PC-9 (cell line): Measurements from ENCODE around the gene PNLIP. TPM values are rescaled to one million over a fixed set of nuclear protein-coding genes. Genes with fewer than 3 reads are reported as not detected.

Source experiments
- BruUV-seq: library from RNA; stranded (reverse); fragments of 400-500 nt; replicated peaks from 2 replicates; lab custom pipeline; 2021; lab: Mats Ljungman, UMichigan
- CTCF ChIA-PET: fragments of 300-600 bp; sonication (Branson Sonifier 250); formaldehyde crosslinking; loops from one replicate; lab custom pipeline; 2022; ENCODE audit warnings: antibody characterized with exemption; lab: Charles Lee
- POLR2A ChIA-PET: fragments of 300-600 bp; sonication (Branson Sonifier 250); formaldehyde crosslinking; loops from one replicate; lab custom pipeline; 2022; ENCODE audit warnings: antibody characterized with exemption; ENCODE audit not compliant: unreplicated experiment; lab: Charles Lee
- DNase-seq, 2 experiments: peaks; one replicate each; pipeline versions ENCODE4 v3.0.0 to v3.0.0-alpha.2; 2015 to 2022; ENCODE audit warnings: mixed read lengths in 1 of 2
- H2AFZ ChIP-seq: fragments of 200-600 bp; sonication (generic); 2 replicates; pipeline ENCODE4 v1.8.1; 2017; ENCODE audit warnings: antibody characterized with exemption
- H3F3A ChIP-seq: fragments of 200-600 bp; sonication (generic); 2 replicates; pipeline ENCODE4 v1.8.1; 2017; ENCODE audit warnings: antibody characterized with exemption, mild to moderate bottlenecking, low read depth; ENCODE audit not compliant: insufficient read depth
- H3K27ac ChIP-seq: fragments of 200-600 bp; sonication (generic); 2 replicates; pipeline ENCODE4 v1.6.1; 2016; ENCODE audit warnings: mixed run types
- H3K27me3 ChIP-seq: fragments of 200-600 bp; sonication (generic); 2 replicates; pipeline ENCODE4 v1.6.1; 2016; ENCODE audit warnings: low read depth, mixed run types; ENCODE audit not compliant: insufficient read depth
- H3K36me3 ChIP-seq: fragments of 200-600 bp; sonication (generic); 2 replicates; pipeline ENCODE4 v1.6.1; 2016; ENCODE audit warnings: low read depth, mixed run types
- H3K4me1 ChIP-seq: fragments of 200-600 bp; sonication (generic); replicated peaks from 2 replicates; pipeline ENCODE4 v1.6.1; 2016; ENCODE audit warnings: mixed run types; ENCODE audit not compliant: insufficient read depth
- H3K4me2 ChIP-seq: fragments of 200-600 bp; sonication (generic); 2 replicates; pipeline ENCODE4 v1.6.1; 2017; ENCODE audit warnings: mixed run types
- H3K4me3 ChIP-seq: fragments of 200-600 bp; sonication (generic); 2 replicates; pipeline ENCODE4 v1.6.1; 2016; ENCODE audit warnings: mixed run types
- H3K79me2 ChIP-seq: fragments of 200-600 bp; sonication (generic); 2 replicates; pipeline ENCODE4 v1.6.1; 2017; ENCODE audit warnings: low read depth, mixed run types
- H3K9me2 ChIP-seq: fragments of 200-600 bp; sonication (generic); 2 replicates; pipeline ENCODE4 v1.8.1; 2017; ENCODE audit warnings: mild to moderate bottlenecking; ENCODE audit not compliant: insufficient read depth
- H3K9me3 ChIP-seq: fragments of 200-600 bp; sonication (generic); 2 replicates; pipeline ENCODE4 v1.8.1; 2016; ENCODE audit warnings: low read depth; ENCODE audit not compliant: insufficient read depth
- H4K20me1 ChIP-seq: fragments of 200-600 bp; sonication (generic); 2 replicates; pipeline ENCODE4 v1.8.1; 2017; ENCODE audit not compliant: insufficient read depth
- CTCF ChIP-seq: fragments of 200-600 bp; sonication (generic); conservative IDR thresholded peaks from 2 replicates; pipeline ENCODE4 v1.6.1; 2017; ENCODE audit warnings: mixed run types, antibody characterized with exemption, mild to moderate bottlenecking, moderate library complexity
- EZH2 ChIP-seq: fragments of 200-600 bp; sonication (generic); IDR thresholded peaks from 2 replicates; pipeline ENCODE4 v1.8.0; 2017; ENCODE audit warnings: antibody characterized with exemption, low read depth
- intact Hi-C: fragments of 100-400 bp; cut with micrococcal nuclease; formaldehyde crosslinking; loops from one replicate; pipeline ENCODE4 v1.10.0; 2022; ENCODE audit not compliant: unreplicated experiment
- total RNA-seq: library from RNA; stranded (reverse); gene quantifications from 2 replicates; pipeline ENCODE4 v1.2.3, GENCODE V29; 2021

PNLIP gene
- total RNA-seq, 1 experiment from 2014 or later = not detected

- Histone ChIP-seq H4K20me1 (no peaks in the 10 kb centered on the region), H3K9me2 (no peaks in the 10 kb centered on the region), H3F3A (no peaks in the 10 kb centered on the region), H3K27ac (no peak overlapping the region), H2AFZ (no peak overlapping the region), H3K4me1 (no peaks in the 10 kb centered on the region), H3K79me2 (no peaks in the 10 kb centered on the region), H3K27me3 (peaks cover 57% of the 10 kb centered on the region), H3K9me3 (no peaks in the 10 kb centered on the region; the same call in 1 of the 2 replicates), H3K4me2 (no peak overlapping the region), H3K36me3 (no peaks in the 10 kb centered on the region), H3K4me3 (no peak overlapping the region)
- no TSS peak for BruUV-seq
- ChIA-PET POLR2A (no interaction called here), CTCF (no interaction called here)
- TF ChIP-seq EZH2 (no peak), CTCF (no peak)
- DNase-seq = no peak
- intact Hi-C loops = no loop called here
Observed at GRCh38 chr10:116553378-116553980, 7.7 kb downstream of the PNLIP start.

DNA sequence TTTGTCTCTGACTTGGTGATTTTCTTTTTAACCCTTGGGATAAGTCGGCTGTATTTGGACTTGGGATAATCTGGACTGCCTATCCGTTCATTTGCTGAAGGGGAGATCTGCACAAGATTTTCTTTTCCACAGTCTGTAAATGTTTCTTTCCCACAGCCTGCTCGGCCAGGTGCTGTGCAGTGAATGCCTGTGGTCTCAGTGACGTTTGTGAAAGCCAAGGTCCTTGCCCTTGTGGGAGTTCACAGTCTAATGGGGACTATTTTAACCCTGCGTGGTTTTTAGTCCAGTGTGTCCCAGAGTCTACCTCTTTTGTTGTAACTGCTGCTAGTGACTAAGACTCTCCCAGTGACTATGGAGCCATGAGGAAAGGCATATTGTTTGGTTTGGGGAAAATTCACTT lies 8.9 kb downstream of the PNLIP start:
- no peak for TF ChIP-seq CTCF
- TF ChIP-seq EZH2 = no peak
- H3K4me3 ChIP-seq = no peak overlapping the region
- H3K36me3 ChIP-seq = no peaks in the 10 kb centered on the region
- no peaks in the 10 kb centered on the region for H3K4me1 ChIP-seq
- H2AFZ ChIP-seq = no peak overlapping the region
- H3K4me2 ChIP-seq = no peak overlapping the region
- no TSS peak for BruUV-seq
- no peaks in the 10 kb centered on the region for H3F3A ChIP-seq
- no peaks in the 10 kb centered on the region; the same call in 1 of the 2 replicates for H3K9me3 ChIP-seq
- H3K27me3 ChIP-seq = peaks cover 57% of the 10 kb centered on the region
- H4K20me1 ChIP-seq = no peaks in the 10 kb centered on the region
- CTCF ChIA-PET = no interaction called here
- no peaks in the 10 kb centered on the region for H3K79me2 ChIP-seq
- no peak overlapping the region for H3K27ac ChIP-seq
- POLR2A ChIA-PET = no interaction called here
- H3K9me2 ChIP-seq = no peaks in the 10 kb centered on the region
- no peak for DNase-seq
- intact Hi-C loops = no loop called here

- Histone ChIP-seq H3K4me3 (no peak overlapping the region), H3K36me3 (no peaks in the 10 kb centered on the region), H3K9me3 (no peaks in the 10 kb centered on the region; the same call in 1 of the 2 replicates), H4K20me1 (no peaks in the 10 kb centered on the region), H3K4me1 (no peaks in the 10 kb centered on the region), H3F3A (no peaks in the 10 kb centered on the region), H3K79me2 (no peaks in the 10 kb centered on the region), H3K27me3 (peaks cover 47% of the 10 kb centered on the region), H3K27ac (no peak overlapping the region), H3K4me2 (no peak overlapping the region), H2AFZ (peak overlapping the region; percentile 22; the same call in 1 of the 2 replicates), H3K9me2 (no peaks in the 10 kb centered on the region)
- BruUV-seq = no TSS peak
- ChIA-PET CTCF (no interaction called here), POLR2A (no interaction called here)
- TF ChIP-seq CTCF = no peak
- TF ChIP-seq EZH2 = no peak
- intact Hi-C loops = no loop called here
- DNase-seq = no peak
Observed at GRCh38 chr10:116555880-116556279, 10.1 kb downstream of the PNLIP start.
